Testis (tissue), 2 donors: ENCODE results near the gene MYL6B.

Experiments
- POLR2A ChIP-seq: fragments of 450-650 bp; IDR thresholded peaks from one replicate; pipeline ENCODE4 v1.6.1; 2017; ENCODE audit warnings: antibody characterized with exemption, mild to moderate bottlenecking, moderate library complexity
- TF ChIP-seq, protein P1 (sequence below), 3 experiments: fragments of 450-650 bp in 2 of 3; fragments of 200-600 bp in 1 of 3; sonication (generic) in 1 of 3; IDR thresholded peaks; one replicate each; pipeline ENCODE4 v1.5.1; 2016 to 2019; ENCODE audit warnings: antibody characterized with exemption in 3 of 3, mild to moderate bottlenecking in 2 of 3, moderate library complexity in 1 of 3

DNA sequence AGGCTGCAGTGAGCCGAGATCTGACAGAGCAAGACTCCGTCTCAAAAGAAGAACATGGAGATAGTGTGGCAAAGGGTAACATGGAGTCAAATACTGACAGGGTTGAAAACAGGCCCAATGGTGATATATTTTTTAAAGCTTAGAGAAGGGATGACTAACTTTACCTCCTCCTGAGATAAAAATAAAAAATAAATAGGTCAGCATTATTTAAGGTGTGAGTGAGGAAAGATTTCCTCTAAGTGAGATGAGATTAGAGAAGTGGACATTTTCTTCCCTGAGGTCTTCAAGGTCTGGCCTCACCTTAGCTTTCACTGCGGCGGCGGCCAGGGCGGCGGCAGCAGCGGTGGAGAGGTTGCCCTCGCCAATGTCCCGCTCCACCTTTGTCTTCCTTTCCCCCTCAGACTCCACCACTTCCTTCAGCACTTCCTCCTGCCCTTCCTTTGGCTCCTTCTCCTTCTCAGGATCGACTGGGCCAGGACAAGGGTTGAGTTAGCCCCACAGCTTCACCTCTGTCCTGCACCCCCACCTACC lies 16.9 kb downstream of the MYL6B start:
- TF ChIP-seq, protein P1, sequence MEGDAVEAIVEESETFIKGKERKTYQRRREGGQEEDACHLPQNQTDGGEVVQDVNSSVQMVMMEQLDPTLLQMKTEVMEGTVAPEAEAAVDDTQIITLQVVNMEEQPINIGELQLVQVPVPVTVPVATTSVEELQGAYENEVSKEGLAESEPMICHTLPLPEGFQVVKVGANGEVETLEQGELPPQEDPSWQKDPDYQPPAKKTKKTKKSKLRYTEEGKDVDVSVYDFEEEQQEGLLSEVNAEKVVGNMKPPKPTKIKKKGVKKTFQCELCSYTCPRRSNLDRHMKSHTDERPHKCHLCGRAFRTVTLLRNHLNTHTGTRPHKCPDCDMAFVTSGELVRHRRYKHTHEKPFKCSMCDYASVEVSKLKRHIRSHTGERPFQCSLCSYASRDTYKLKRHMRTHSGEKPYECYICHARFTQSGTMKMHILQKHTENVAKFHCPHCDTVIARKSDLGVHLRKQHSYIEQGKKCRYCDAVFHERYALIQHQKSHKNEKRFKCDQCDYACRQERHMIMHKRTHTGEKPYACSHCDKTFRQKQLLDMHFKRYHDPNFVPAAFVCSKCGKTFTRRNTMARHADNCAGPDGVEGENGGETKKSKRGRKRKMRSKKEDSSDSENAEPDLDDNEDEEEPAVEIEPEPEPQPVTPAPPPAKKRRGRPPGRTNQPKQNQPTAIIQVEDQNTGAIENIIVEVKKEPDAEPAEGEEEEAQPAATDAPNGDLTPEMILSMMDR (IDR thresholded peaks at IDR 0.05), result no peak
- TF ChIP-seq POLR2A, result no peak
